ENCODE data around the gene TAPT1. TPM values are rescaled to one million over a fixed set of nuclear protein-coding genes. Genes with fewer than 3 reads are reported as not detected.
A peak's percentile ranks its signal among the peaks of the same experiment; 100 is the strongest.

Gene TAPT1
- total and polyA plus RNA-seq, 2 donors (not counting 1 experiment from before 2014, with no cell fraction given) = 58.4 to 76.0 TPM

DNA sequence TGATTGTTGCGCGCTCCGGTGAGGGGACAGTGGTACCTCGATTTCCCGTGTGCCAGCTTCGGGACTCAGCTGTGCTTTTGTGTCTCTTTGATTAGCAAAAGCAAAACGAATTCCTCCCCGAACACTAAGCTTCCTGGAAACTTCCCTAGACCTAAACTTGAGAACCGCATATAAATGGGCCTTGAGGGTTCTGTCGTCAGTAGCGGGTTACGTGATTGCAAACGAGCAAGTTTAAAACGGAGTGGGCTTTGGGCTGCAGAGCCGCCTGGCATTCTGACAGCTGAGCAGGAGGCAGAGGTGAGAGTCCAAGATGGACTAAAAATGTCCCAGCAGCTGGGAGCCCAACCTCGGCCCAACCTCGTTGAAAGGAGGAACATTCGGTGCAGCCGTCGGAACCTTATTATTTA is 1.2 kb upstream of the TAPT1 start:
- H3K9me3 ChIP-seq (ENCODE audit: control extremely low read depth in 1 of 3, control insufficient read depth in 2 of 3, insufficient read depth in 1 of 3, low read length in 2 of 3) = peaks cover 0 to 1% (median 0%) of the 10 kb centered on the region in 3 donors
- H3K4me3 Mint-ChIP-seq = peak overlapping the region; percentile 99
- H3K27ac Mint-ChIP-seq = peak overlapping the region; percentile 99
- peaks cover 33 to 63% of the 10 kb centered on the region in 2 donors for H3K4me1 ChIP-seq (ENCODE audit: control insufficient read depth in 2 of 2, insufficient read depth in 2 of 2, low read length in 2 of 2)
- intact Hi-C loops (cut with micrococcal nuclease) = loop anchor here (1.0 to 10.0 kb wide), 6 partner anchors 31 to 1795 kb away; partner anchors contain the start of genes CPEB2, FAM200B, FBXL5 and LCORL
- no peaks in the 10 kb centered on the region for H3K27me3 Mint-ChIP-seq
- H3K4me3 ChIP-seq (ENCODE audit: control extremely low read depth in 1 of 5, extremely low read depth in 1 of 5, insufficient read depth in 1 of 5, low read depth in 2 of 5, low read length in 4 of 5) = peak overlapping the region; percentile 72 to 88 (median 78)
- H3K4me2 ChIP-seq (replicated peaks; ENCODE audit: low read depth, low read length, poor library complexity, severe bottlenecking) = peak overlapping the region; percentile 66
- ATAC-seq (ENCODE audit: low read depth) (no peak), DNase-seq (peak; percentile 69)
- ChIA-PET CTCF (interaction anchor here (1.3 to 2.6 kb wide), 4 partner anchors 20 to 38 kb away, joined by 4 to 14 read pairs (median 10); no protein-coding TSS in a partner anchor), POLR2A (interaction anchor here (1.3 to 1.5 kb wide), 2 partner anchors 8 to 22 kb away, joined by 3 to 5 read pairs; no protein-coding TSS in a partner anchor)
- no peaks in the 10 kb centered on the region for H3K27me3 ChIP-seq (replicated peaks in 1 of 4; ENCODE audit: control extremely low read depth in 1 of 4, control insufficient read depth in 3 of 4, insufficient read depth in 4 of 4, low read length in 3 of 4)
- TF ChIP-seq EZH2 (IDR thresholded peaks at IDR 0.05; ENCODE audit: borderline replicate concordance, insufficient read depth, low read depth, low read length, poor library complexity, severe bottlenecking) = no peak
- TF ChIP-seq, protein P1, sequence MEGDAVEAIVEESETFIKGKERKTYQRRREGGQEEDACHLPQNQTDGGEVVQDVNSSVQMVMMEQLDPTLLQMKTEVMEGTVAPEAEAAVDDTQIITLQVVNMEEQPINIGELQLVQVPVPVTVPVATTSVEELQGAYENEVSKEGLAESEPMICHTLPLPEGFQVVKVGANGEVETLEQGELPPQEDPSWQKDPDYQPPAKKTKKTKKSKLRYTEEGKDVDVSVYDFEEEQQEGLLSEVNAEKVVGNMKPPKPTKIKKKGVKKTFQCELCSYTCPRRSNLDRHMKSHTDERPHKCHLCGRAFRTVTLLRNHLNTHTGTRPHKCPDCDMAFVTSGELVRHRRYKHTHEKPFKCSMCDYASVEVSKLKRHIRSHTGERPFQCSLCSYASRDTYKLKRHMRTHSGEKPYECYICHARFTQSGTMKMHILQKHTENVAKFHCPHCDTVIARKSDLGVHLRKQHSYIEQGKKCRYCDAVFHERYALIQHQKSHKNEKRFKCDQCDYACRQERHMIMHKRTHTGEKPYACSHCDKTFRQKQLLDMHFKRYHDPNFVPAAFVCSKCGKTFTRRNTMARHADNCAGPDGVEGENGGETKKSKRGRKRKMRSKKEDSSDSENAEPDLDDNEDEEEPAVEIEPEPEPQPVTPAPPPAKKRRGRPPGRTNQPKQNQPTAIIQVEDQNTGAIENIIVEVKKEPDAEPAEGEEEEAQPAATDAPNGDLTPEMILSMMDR (IDR thresholded peaks at IDR 0.05) = no peak
- peak overlapping the region; percentile 86 for H3K9ac ChIP-seq (ENCODE audit: low read length)
- peaks cover 18% of the 10 kb centered on the region for H4K20me1 ChIP-seq (ENCODE audit: control insufficient read depth, insufficient read depth, low read length, poor library complexity, severe bottlenecking)
- H2AFZ ChIP-seq (ENCODE audit: insufficient read depth, low read depth, low read length, poor library complexity, severe bottlenecking) = peak overlapping the region; percentile 78
- H3K4me1 Mint-ChIP-seq = peaks cover 73% of the 10 kb centered on the region
- H3K27ac ChIP-seq (ENCODE audit: low read length in 2 of 2) = peak overlapping the region; percentile 69 to 92
- peaks cover 46% of the 10 kb centered on the region for H3K79me2 ChIP-seq (ENCODE audit: control insufficient read depth, insufficient read depth, low read length)
- WGBS (ENCODE audit: insufficient coverage) = under 1% methylated on average over 17 of the region's 20 CpGs
- H3K36me3 ChIP-seq (replicated peaks in 1 of 2; ENCODE audit: control extremely low read depth in 1 of 2, control insufficient read depth in 1 of 2, extremely low read depth in 1 of 2, insufficient read depth in 2 of 2, low read length in 1 of 2) = peaks cover 0 to 6% of the 10 kb centered on the region in 2 experiments
- no peaks in the 10 kb centered on the region for H3K9me3 Mint-ChIP-seq (ENCODE audit: insufficient read depth)

Measured in B cell (primary cell).